Body of pancreas (tissue), 4 donors: Measurements from ENCODE around the gene GPR158.

Experiments
- POLR2A ChIP-seq, 3 donors: fragments of 450-650 bp; IDR thresholded peaks; one replicate each; pipeline ENCODE4 v1.6.1; 2016; ENCODE audit warnings: antibody characterized with exemption in 3 of 3, mild to moderate bottlenecking in 2 of 3
- TF ChIP-seq, protein P1 (sequence below), 7 experiments: fragments of 450-650 bp in 4 of 7; fragments of 200-600 bp in 3 of 7; sonication (generic) in 3 of 7; IDR thresholded peaks; one replicate each; pipeline ENCODE4 v1.5.1; 2016 to 2019; ENCODE audit warnings: antibody characterized with exemption in 7 of 7

GRCh38 chr10:25467881-25468280, 293.1 kb downstream of the GPR158 start:
- TF ChIP-seq, protein P1, sequence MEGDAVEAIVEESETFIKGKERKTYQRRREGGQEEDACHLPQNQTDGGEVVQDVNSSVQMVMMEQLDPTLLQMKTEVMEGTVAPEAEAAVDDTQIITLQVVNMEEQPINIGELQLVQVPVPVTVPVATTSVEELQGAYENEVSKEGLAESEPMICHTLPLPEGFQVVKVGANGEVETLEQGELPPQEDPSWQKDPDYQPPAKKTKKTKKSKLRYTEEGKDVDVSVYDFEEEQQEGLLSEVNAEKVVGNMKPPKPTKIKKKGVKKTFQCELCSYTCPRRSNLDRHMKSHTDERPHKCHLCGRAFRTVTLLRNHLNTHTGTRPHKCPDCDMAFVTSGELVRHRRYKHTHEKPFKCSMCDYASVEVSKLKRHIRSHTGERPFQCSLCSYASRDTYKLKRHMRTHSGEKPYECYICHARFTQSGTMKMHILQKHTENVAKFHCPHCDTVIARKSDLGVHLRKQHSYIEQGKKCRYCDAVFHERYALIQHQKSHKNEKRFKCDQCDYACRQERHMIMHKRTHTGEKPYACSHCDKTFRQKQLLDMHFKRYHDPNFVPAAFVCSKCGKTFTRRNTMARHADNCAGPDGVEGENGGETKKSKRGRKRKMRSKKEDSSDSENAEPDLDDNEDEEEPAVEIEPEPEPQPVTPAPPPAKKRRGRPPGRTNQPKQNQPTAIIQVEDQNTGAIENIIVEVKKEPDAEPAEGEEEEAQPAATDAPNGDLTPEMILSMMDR (IDR thresholded peaks at IDR 0.05), result no peak
- TF ChIP-seq POLR2A (IDR thresholded peaks at IDR 0.05), result no peak
